ENCODE data around the gene PTPRH.

Gene PTPRH

GRCh38 chr19:55246462-55247451, 37.5 kb upstream of the PTPRH start:
- no peak for FAIRE-seq

GRCh38 chr19:55245236-55245904, 36.1 kb upstream of the PTPRH start:
- FAIRE-seq, result no peak

- FAIRE-seq, result no peak
Observed at GRCh38 chr19:55244004-55244680, 34.8 kb upstream of the PTPRH start.

- FAIRE-seq, result no peak
Observed at GRCh38 chr19:55242517-55242916, 33.2 kb upstream of the PTPRH start.

- no peak for FAIRE-seq
Observed at GRCh38 chr19:55241935-55242464, 32.7 kb upstream of the PTPRH start.

- no peak for FAIRE-seq
Observed at GRCh38 chr19:55241143-55241934, 32.0 kb upstream of the PTPRH start.

- FAIRE-seq, result no peak
Observed at GRCh38 chr19:55240713-55241020, 31.4 kb upstream of the PTPRH start.

GRCh38 chr19:55239004-55239403, 29.7 kb upstream of the PTPRH start:
- no peak for FAIRE-seq

GRCh38 chr19:55238030-55238429, 28.7 kb upstream of the PTPRH start:
- no peak for FAIRE-seq

GRCh38 chr19:55232986-55233385, 23.7 kb upstream of the PTPRH start:
- FAIRE-seq, result no peak

- no peak for FAIRE-seq
Observed at GRCh38 chr19:55232286-55232602, 22.9 kb upstream of the PTPRH start.

GRCh38 chr19:55231391-55232285, 22.3 kb upstream of the PTPRH start:
- FAIRE-seq, result no peak

- FAIRE-seq, result no peak
Observed at GRCh38 chr19:55230780-55231179, 21.5 kb upstream of the PTPRH start.

GRCh38 chr19:55230329-55230728, 21.0 kb upstream of the PTPRH start:
- FAIRE-seq, result no peak

- FAIRE-seq, result no peak
Observed at GRCh38 chr19:55229789-55230182, 20.5 kb upstream of the PTPRH start.

- no peak for FAIRE-seq
Observed at GRCh38 chr19:55229145-55229788, 20.0 kb upstream of the PTPRH start.

GRCh38 chr19:55228403-55229031, 19.2 kb upstream of the PTPRH start, which contains the start of gene TMEM86B:
TMEM86B (minus strand) TSS chr19:55228763; CDS start chr19:55228741, 22 bp downstream.
- no peak for FAIRE-seq

- FAIRE-seq, result no peak
Observed at GRCh38 chr19:55228015-55228391, 18.7 kb upstream of the PTPRH start.

- FAIRE-seq, result no peak
Observed at GRCh38 chr19:55227241-55228014, 18.1 kb upstream of the PTPRH start.

- no peak for FAIRE-seq
Observed at GRCh38 chr19:55226788-55227187, 17.5 kb upstream of the PTPRH start.

Measured in TTC549 (cell line).